ENCODE data around the gene RASSF8.

GRCh38 chr12:26010293-26010821 is 51.9 kb downstream of the RASSF8 start:
- TF ChIP-seq CTCF (IDR thresholded peaks at IDR 0.05) (no peak), EZH2 (IDR thresholded peaks at IDR 0.05) (no peak)
